GM21717 (cell line): ENCODE results near the gene C16orf87.

Experiments
- ATAC-seq: cut with Tn5 transposase; IDR thresholded peaks from one replicate; pipeline ENCODE4 v1.9.1; 2021; ENCODE audit warnings: mild to moderate bottlenecking, moderate library complexity; ENCODE audit not compliant: unreplicated experiment

The C16orf87 gene

DNA sequence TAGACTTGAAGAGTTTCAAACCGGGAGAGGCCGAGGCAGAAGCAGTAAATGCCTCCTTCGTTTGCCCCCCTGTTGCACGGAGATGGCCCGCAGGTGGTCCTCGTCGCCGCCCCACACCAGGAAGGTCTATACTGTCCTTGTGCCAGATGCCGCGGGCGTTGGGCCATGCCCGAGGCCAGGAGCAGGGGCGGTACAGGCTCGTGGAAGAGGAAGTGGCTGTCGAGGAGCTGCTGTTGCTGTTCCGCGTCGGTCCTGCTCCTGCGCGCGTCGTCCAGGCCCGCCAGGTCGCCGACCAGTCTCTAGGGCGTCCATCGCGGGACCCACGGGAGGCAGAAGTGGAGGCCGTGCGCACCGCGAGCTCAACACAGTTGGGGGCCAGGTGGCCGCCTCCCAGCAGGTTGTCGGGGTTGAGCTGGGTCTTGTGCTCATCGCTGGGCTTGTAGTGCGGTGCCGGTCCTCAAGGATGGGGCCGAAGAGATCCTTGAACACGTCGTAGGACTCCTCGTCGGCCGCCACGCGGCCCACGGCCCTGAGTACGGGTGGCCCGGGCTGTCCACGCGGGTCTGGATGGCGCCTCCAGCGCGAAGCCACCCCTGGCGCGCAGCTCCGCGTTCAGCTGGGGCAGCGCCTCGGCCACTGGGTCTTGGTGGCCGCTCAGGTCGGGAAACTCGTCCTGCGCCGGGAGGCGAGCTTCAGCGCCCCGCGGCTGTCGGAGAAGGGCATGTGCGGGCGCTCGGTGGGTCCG, 13.1 kb upstream of the C16orf87 start:
- no peak for ATAC-seq

DNA sequence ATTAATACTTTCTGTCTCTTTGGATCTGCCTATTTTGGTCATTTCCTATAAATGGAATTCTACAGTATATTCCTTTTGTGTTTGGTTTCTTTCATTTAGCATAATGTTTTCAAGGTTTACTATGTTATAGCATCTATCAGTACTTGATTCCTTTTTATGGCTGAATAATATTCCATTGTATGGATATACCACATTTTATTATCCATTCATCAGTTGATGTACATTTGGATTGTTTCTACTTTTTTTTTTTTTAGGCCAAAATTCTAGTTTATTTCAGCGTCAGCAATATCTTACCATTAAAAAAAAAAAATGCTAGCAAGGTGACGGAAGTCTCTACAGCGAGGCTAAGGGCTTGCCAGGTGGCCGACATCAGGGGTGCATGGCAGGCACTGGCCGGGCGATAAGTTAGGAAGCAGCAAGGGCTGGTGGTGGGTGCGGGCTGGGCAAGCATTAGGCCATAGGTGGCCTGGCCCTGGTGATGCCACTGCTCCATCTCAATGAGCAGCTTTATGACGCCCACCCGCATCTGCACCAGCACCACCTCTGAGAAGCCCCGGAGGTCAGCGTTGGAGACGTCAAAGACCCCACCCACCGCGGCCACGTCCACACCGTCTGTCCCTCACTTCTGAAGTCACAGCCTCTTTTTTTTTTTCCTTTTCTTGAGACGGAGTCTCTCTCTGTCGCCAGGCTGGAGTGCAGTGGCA, 11.4 kb upstream of the C16orf87 start:
- ATAC-seq = no peak

DNA sequence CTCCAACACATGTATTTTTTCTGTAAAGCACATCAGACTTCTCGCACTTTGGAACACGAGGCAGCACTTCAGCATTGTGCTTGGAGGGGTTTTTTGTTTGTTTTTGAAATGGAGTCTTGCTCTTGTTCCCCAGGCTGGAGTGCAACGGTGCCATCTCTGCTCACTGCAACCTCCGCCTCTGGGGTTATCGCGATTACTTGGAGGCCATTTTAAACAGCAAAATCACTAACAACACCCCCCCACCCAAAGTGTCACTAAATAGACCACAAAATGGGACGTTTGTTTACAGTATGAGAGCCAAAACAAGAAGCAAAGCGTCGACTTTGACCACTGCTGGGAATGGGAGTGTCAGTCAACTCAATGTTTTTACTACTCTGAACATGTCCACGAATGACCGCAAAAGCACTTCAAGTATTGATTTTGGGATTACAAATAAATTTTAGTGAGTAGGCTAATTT, 9.0 kb upstream of the C16orf87 start:
- no peak for ATAC-seq

DNA sequence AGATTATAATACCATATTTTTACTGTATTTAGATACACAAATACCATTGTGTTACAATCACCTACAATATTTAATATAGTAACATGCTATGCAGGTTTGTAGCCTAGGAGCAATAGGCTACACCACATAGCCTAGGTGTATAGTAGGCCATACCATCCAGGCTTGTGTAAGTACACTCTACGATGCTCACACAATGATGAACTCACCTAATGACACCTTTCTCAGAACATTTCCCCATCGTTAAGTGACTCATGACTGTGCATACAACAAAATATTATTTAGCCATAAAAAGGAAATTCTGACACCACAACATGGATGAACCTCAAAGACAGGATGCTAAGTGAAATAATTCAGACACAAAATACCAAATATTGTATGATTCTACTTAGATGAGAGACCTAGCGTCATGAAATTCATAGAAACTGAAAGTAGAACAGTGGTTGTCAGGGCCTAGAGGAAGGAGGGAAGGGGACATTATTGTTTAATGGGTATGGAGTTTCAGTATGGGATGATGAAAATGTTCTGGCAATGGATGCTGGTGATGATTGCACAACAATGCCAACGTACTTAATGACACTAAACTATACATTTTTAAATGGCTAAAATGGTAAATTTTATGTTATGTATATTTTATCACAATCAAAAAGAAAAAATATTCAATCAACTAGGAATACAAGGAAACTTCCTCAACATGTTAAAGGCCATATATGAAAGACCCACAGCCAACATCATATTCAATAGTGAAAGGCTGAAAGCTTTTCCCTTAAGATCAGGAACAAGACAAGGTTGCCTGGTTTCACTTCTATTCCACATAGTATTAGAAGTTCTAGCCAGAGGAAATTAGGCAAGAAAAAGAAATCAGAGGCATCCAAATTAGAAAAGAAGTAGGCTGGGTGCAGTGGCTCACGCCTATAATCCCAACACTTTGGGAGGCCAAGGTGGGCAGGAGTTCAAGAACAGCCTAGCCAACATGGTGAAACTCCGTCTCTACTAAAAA, 5.9 kb upstream of the C16orf87 start:
- no peak for ATAC-seq

DNA sequence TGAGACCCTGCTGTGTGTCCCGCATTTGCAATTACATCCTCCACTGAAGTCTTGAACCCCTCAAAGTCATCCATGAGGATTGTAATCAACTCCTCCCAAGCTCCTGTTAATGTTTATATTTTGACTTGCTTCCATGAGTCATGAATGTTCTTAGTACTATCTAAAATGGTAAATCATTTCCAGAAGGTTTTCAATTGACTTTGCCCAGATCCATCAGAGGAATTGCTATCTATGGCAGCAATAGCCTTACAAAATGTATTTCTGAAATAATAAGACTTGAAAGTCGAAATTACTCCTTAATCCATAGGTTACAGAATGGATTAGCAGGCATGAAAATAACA, 2.5 kb upstream of the C16orf87 start:
- no peak for ATAC-seq

DNA sequence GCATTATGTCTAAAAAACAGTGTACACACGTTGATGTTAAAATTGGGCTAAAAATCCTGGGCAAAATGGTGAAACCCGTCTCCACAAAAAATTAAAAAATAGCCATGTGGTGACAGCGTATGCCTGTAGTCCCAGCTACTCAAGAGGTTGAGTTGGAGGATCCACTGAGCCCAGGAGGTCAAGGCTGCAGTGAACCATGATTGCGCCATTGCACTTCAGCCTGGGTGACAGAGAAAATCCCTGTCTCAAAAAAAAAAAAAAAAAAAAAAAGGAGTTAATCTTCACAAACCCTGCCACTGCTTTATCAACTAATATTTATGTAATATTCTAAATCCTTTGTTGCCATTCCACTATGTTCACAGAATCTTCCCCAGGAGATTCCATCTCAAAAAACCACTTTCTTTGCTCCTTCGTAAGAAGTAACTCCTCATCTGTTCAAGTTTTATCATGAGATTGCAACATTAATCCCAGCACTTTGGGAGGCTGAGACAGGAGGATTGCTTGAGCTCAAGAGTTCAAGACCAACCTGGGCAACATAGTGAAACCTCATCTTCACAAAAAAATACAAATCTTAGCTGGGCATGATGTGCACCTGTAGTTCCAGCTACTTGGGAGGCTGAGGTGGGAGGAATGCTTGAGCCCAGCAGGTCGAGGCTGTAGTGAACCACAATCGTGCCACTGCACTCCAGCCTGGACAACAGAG, 1.9 kb upstream of the C16orf87 start:
- no peak for ATAC-seq

DNA sequence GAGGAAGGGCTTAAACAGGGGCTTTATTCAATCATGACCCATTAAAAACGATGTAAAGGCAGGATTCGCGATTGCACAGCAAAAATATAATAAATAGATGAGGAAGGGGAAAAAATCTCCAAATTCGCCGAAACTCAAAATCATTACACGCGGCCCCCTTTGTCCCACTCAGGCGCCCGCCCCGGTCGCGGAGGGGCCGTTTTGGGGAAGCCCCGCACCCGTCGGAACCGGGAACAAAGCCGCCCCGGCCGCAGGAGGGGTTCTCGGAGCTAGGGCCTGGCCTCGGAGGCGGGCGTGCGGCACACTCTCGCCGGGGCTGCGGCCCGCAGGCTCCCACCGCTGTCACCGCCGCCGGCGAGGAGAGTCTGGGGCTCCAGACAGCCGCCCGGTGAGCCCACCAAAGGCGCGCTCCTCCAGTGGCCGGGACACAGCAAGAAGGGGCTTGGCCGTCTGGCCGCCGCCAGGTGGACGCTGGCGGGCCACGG, 521 bp downstream of the C16orf87 start:
- peak; percentile 29 for ATAC-seq

DNA sequence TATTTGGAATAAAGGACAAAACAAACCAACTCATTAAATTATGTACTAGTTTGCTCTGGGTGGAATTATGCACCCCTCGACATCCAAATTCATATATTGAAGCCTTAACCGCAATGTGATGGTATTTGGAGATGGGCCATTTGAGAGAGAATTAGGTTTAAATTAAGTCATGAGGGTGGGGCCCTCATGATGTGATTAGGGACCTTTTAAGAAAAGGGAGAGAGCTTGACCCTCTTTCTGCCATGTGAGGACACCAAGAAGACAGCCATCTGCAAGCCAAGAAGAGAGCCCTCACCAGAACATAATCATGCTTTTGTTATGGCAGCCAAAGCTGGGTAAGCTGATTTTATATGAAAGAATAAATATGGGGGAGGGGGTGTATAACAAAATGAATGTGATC, 2.0 kb downstream of the C16orf87 start:
- no peak for ATAC-seq

DNA sequence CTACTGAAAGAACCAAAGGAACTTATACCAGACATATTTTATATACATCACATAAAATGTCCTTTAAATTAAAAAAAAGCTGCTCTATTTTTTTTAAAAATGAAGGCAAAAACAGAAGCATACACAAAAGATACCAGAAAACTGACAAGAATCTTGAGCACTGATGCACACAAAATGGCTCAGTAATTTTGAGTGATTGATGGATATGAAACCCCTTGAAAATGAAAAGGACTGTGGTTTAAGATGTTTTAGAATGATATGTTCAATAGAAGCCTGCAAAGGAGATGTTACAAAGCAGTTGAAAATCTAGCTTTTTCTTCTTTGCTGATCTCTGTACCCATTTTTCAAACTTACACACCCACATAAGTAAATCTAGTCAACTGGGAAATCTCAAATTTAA, 2.7 kb downstream of the C16orf87 start:
- no peak for ATAC-seq

DNA sequence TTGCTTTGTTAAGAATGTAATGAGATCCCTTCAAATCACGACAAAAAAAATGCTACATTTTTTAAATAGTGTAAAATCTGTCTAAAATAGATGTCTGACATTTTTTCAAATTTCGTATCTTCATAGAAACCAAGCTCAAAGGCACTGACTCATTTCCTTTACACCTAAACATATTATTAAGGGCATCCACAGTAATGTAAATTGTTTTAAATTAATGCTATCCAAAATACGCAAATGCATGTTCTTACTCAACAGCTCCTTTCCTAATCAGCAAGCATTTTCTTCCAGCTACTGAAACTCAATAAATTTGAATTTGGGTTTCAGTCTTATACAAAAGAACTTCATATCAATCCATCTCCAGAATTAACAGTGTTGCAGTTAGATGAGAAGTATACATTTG, 4.3 kb downstream of the C16orf87 start:
- no peak for ATAC-seq

DNA sequence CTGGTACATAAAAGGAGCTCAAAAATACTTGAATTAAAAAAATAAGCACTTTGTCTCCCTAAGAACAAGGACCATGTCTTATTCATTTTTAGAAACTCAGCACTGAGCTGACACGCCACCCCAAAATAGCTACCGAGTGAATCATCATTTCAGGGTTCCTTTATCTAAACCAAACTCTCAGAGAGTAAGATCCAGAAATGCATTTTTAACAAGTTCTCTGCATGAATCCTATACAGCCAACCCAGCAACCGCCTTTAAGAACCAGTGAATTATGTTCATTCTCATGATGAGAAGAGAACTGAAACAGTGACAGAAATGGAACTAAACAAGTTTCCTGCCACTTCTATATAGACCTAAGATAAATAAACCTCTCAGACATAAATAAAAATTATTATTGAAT, 8.7 kb downstream of the C16orf87 start:
- peak; percentile 81 for ATAC-seq

DNA sequence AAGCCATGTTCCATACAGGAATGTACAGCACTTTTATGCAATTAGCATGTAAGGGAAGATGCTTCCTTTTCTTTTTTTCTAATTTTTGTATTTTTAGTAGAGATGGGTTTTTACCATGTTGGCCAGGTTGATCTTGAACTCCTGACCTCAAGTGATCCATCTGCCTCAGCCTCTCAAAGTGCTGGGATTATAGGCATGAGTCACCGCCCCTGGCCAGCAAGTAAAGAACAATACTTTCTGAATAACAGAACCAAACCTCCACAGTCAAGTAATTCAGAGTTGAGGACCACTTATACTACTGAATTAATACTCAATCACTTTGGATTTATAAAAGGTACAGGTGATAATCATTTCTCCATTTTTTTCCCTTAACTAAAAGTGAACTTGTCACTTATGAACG, 13.0 kb downstream of the C16orf87 start:
- no peak for ATAC-seq

DNA sequence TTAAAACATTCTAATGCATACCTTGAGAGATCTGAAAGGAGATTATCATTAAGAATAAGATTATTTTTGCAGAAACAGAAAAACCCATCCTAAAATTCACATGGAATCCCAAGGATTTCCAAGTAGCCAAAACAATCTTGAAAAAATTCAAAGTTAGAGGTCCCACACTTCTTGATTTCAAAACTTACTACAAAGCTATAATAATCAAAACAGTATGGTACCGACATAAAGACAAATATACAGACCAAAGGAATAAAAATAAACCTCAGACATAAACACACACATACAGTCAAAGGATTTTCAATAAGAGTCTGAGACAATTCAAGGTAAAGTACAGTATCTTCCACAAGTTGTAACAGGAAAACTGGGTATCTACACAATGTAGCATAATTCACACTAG, 16.2 kb downstream of the C16orf87 start:
- no peak for ATAC-seq

DNA sequence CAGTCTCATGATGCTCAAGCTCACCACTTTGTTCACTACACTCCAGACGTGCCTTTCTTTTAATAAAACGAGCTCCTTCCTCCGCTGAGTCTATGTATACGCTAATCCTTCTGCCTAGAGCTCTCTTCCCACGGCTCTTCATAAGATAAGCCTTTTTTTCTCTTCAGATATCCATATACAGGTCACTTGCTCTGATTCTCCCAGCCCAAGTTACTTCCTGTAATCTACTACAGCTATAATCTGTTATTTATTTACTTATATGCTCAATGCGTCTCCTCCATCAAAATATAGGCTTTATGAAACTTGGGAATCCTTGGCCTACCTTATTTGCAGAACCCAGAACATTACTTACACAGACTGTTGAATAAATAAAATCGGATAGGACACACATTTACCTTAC, 17.4 kb downstream of the C16orf87 start:
- no peak for ATAC-seq

DNA sequence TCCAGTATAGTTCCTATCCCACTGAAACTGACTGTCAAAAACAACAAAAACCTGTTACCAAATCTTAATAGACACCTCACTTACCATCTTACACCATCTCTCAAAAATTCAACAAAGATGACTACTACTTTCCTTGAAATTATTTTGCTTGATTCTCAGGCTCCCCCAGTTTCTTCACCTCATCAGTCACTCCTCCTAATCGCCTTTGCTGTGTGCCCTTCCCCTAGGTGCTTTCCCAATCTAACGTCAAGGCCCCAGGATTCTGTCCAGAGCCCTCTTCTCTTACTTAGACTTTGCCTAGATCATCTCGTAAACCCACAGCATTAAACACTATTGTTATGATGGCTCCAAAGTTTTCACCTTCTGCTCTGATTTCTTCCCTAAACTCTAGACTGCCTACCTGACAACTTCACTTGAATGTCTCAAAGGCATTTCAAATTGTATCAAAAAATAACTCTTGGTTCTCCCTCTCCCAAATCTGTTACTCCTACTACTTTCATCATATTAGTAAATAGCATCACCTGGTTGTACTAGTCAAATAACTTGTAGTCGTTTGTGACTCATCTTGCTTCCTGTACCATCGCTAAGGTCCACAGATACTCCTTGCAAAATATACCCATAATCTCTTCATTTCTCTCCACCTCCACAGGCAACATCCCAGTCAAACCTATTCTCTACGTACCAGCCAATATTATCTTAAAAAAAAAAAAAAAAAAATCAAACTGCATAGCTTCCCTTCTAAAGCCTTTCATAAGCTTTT, 18.0 kb downstream of the C16orf87 start:
- no peak for ATAC-seq

DNA sequence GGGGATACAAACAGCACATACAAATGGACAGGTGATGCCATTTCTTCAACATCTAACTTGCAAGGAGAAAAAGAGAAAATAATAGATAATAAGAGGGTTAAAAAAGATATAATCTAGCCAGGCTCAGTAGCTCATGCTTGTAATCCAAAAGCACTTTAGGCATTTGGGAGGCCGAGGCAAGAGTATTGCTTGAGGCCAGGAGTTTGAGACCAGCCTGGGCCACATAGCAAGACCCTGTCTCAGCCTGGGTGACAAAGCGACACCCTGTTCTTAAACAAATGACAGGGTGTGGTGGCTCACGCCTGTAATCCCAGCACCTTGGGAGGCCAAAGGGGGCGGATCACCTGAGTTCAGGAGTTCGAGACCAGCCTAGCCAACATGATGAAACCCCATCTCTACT, 19.3 kb downstream of the C16orf87 start:
- no peak for ATAC-seq

DNA sequence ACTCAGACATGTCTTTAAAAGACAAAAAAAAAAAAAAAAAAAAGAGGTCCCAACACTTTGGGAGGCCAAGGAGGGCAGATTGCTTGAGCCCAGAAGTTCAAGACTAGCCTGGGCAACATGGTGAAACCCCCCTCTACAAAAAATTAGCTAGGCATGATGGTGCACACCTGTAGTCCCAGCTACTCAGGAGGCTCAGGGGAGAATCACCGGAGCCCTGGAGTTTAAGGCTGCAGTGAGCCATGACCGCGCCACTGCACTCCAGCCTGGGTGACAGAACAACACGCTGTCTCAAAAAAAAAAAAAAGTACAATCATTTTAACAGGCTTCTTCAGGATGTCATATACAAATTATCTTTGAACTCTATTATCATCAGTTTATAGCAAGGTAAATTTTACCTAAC, 22.0 kb downstream of the C16orf87 start:
- peak; percentile 59 for ATAC-seq

DNA sequence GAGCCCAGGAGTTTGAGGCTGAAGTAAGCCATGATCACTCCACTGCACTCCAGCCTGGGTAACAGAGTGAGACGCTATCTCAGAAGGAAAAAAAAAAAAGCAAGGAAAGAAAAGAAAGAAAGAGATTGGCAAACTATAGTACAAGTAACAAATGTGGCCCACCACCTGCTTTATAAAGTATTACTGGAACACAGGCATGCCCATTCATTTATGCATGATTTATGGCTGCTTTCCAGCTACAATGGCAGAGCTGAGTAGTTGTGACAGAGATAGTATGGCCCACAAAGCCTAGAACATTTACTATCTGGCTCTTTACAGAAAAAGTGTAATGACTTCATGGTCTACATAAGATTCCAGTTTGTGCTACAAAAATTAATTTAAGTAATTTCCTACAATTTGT, 23.6 kb downstream of the C16orf87 start:
- ATAC-seq = no peak

DNA sequence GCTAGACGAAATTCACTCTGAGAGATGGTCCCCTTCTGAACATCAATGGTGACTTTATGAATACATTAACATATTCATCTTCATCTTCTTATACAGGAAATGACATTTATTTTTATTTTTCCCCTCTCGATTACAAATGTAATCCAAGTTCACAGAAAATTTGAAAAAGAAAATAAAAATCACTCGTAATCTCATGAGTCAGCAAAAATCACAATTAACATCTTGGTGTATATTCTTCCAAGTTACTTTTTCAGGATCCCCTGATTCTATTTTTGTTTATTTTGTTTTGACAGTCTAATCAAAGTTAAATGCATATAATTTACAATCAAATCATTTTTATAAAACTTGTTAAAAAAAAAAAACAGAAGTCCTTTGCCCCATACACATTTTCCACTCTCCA, 27.6 kb downstream of the C16orf87 start:
- ATAC-seq = no peak
